Stimulated activated effector memory CD8-positive, alpha-beta T cell treated with anti-CD3 and anti-CD28 coated beads, Interleukin-12 subunit alpha, Interleukin-12 subunit beta, amount 100 ng/mL, for 72 hours (primary cell): ENCODE results near the gene DTD2.

Source experiments
- ATAC-seq: fragments of 150-1000 bp; cut with Tn5 transposase; 2 replicates; pipeline ENCODE4 v1.10.0; 2021
- DNase-seq, 2 donors: peaks; one replicate each; pipeline ENCODE4 v3.0.0; 2021 to 2022; ENCODE audit warnings: low spot score in 2 of 2
- H3K27ac Mint-ChIP-seq: one replicate; pipeline ENCODE4 v1.8.0; 2022; ENCODE audit warnings: mild to moderate bottlenecking, mixed read lengths
- H3K36me3 Mint-ChIP-seq: one replicate; pipeline ENCODE4 v1.8.0; 2022; ENCODE audit warnings: mild to moderate bottlenecking, mixed read lengths
- H3K4me1 Mint-ChIP-seq: one replicate; pipeline ENCODE4 v1.8.0; 2022; ENCODE audit warnings: mixed read lengths
- H3K4me3 Mint-ChIP-seq: one replicate; pipeline ENCODE4 v1.8.0; 2022; ENCODE audit warnings: mild to moderate bottlenecking, mixed read lengths
- H3K9me3 Mint-ChIP-seq: one replicate; pipeline ENCODE4 v1.8.0; 2022; ENCODE audit warnings: mixed read lengths

DTD2 gene

DNA sequence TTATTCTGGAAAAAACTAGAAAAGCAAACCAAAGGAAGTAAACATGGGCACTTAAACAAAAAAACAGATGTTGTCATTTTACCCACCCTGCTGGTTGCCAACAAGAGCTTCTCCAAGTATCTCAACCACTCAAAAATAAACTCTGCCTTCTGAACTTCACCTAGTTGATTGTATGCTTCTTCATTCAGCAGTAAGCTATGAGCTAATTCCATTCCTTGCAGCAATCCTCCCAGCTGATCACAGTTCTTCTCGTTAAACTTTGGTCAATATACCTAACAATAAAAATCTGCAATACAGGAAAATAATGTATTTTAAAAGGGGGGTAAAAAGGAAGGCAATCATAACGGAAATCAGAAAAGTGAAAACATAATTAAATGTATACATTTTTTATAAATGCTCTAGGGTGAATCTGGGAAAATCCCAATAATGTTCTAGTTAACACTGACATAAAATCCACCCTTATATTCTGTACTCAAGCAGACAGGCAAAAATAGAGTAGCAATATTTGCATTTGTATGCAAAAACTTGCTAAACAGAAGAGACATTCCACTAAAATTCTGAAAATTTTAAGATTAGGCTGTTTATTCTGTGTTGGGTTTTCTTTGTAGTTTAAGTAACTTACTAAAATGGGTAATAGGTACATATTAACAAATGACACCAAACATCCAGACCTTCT lies 54.4 kb downstream of the DTD2 start:
- Mint-ChIP-seq H3K27ac (no peak overlapping the region), H3K9me3 (no peaks in the 10 kb centered on the region), H3K36me3 (peaks cover 47% of the 10 kb centered on the region), H3K4me3 (no peak overlapping the region), H3K4me1 (peaks cover 11% of the 10 kb centered on the region)
- DNase-seq, result no peak
- no peak for ATAC-seq

DNA sequence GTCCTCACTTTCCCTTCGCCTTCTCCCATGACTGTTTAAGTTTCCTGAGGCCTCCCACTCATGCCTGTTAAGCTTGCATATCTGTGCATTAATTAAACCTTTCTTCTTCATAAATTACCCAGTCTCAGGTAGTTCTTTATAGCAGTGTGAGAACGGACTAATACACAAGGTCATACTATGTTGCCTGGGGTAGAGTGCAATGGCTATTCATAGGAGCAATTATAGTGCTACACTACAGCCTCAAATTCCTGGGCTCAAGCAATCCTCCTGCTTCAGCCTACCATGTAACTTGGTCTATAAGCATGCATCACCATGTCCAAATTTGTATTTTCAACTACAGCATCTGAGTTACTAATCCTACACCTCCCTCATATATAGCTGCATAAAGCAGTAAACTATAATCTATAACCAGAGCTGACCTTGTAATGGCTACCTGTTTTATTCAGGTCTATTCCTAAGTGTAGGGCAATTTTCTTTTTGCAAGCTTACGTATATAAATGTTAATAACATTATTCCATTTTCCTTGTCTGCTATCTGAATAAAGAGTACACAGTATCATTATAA lies 55.9 kb downstream of the DTD2 start:
- no peak overlapping the region for H3K4me3 Mint-ChIP-seq
- H3K36me3 Mint-ChIP-seq, result peaks cover 59% of the 10 kb centered on the region
- peaks cover 11% of the 10 kb centered on the region for H3K4me1 Mint-ChIP-seq
- ATAC-seq, result no peak
- H3K27ac Mint-ChIP-seq, result peak overlapping the region; percentile 65
- H3K9me3 Mint-ChIP-seq, result no peaks in the 10 kb centered on the region
- no peak for DNase-seq

- no peaks in the 10 kb centered on the region for H3K9me3 Mint-ChIP-seq
- peak overlapping the region; percentile 45 for H3K4me3 Mint-ChIP-seq
Measured at GRCh38 chr14:31400031-31400638, 57.2 kb downstream of the DTD2 start.

More at GRCh38 chr14:31400031-31400638, 57.2 kb downstream of the DTD2 start:
- DNase-seq (no peak), ATAC-seq (peak; percentile 63)
- H3K36me3 Mint-ChIP-seq, result peaks cover 70% of the 10 kb centered on the region
- peaks cover 11% of the 10 kb centered on the region for H3K4me1 Mint-ChIP-seq
- H3K27ac Mint-ChIP-seq, result peak overlapping the region; percentile 70
